Measurements from ENCODE around the gene MUC5AC.

- TF ChIP-seq CTCF (IDR thresholded peaks at IDR 0.05) = no peak
- no peak for TF ChIP-seq POLR2AphosphoS5 (IDR thresholded peaks at IDR 0.05)
Observed at GRCh38 chr11:1194977-1195681, 37.4 kb downstream of the MUC5AC start.

Measured in transverse colon (tissue), 4 donors.